ENCODE measurements around the gene SOWAHA. TPM values are rescaled to one million over a fixed set of nuclear protein-coding genes. Genes with fewer than 3 reads are reported as not detected.

Gene SOWAHA
- total RNA-seq, 1 donor from 2014 or later: not detected

GRCh38 chr5:132825033-132825833 is 12.1 kb downstream of the SOWAHA start:
- no peak for TF ChIP-seq CTCF (IDR thresholded peaks at IDR 0.05; ENCODE audit: unreplicated experiment)
- Mint-ChIP-seq H3K27ac (ENCODE audit: unreplicated experiment) (no peak overlapping the region), H3K9me3 (ENCODE audit: unreplicated experiment) (no peaks in the 10 kb centered on the region), H3K36me3 (ENCODE audit: low read depth, unreplicated experiment) (peaks cover 5% of the 10 kb centered on the region), H3K27me3 (ENCODE audit: unreplicated experiment) (peaks cover 17% of the 10 kb centered on the region), H3K4me3 (ENCODE audit: unreplicated experiment) (no peak overlapping the region), H3K4me1 (ENCODE audit: unreplicated experiment) (peaks cover 13% of the 10 kb centered on the region)
- no peak for DNase-seq (ENCODE audit: low spot score)

GRCh38 chr5:132825834-132826391 is 12.8 kb downstream of the SOWAHA start:
- no peak for DNase-seq (ENCODE audit: low spot score)
- Mint-ChIP-seq H3K27ac (ENCODE audit: unreplicated experiment) (no peak overlapping the region), H3K27me3 (ENCODE audit: unreplicated experiment) (peaks cover 17% of the 10 kb centered on the region), H3K4me3 (ENCODE audit: unreplicated experiment) (no peak overlapping the region), H3K9me3 (ENCODE audit: unreplicated experiment) (no peaks in the 10 kb centered on the region), H3K4me1 (ENCODE audit: unreplicated experiment) (peaks cover 13% of the 10 kb centered on the region), H3K36me3 (ENCODE audit: low read depth, unreplicated experiment) (peaks cover 5% of the 10 kb centered on the region)
- TF ChIP-seq CTCF (IDR thresholded peaks at IDR 0.05; ENCODE audit: unreplicated experiment): no peak

- peaks cover 19% of the 10 kb centered on the region for H3K27me3 Mint-ChIP-seq (ENCODE audit: unreplicated experiment)
- H3K36me3 Mint-ChIP-seq (ENCODE audit: low read depth, unreplicated experiment): peaks cover 5% of the 10 kb centered on the region
- TF ChIP-seq CTCF (IDR thresholded peaks at IDR 0.05; ENCODE audit: unreplicated experiment): no peak
- H3K9me3 Mint-ChIP-seq (ENCODE audit: unreplicated experiment): no peaks in the 10 kb centered on the region
- H3K4me1 Mint-ChIP-seq (ENCODE audit: unreplicated experiment): peaks cover 19% of the 10 kb centered on the region
- no peak overlapping the region for H3K27ac Mint-ChIP-seq (ENCODE audit: unreplicated experiment)
- peak overlapping the region; percentile 51 for H3K4me3 Mint-ChIP-seq (ENCODE audit: unreplicated experiment)
- no peak for DNase-seq (ENCODE audit: low spot score)
Measured at GRCh38 chr5:132826424-132827082, 13.5 kb downstream of the SOWAHA start.

- TF ChIP-seq CTCF (IDR thresholded peaks at IDR 0.05; ENCODE audit: unreplicated experiment): no peak
- H3K4me1 Mint-ChIP-seq (ENCODE audit: unreplicated experiment): peaks cover 19% of the 10 kb centered on the region
- peaks cover 5% of the 10 kb centered on the region for H3K36me3 Mint-ChIP-seq (ENCODE audit: low read depth, unreplicated experiment)
- H3K4me3 Mint-ChIP-seq (ENCODE audit: unreplicated experiment): no peak overlapping the region
- H3K27ac Mint-ChIP-seq (ENCODE audit: unreplicated experiment): no peak overlapping the region
- H3K9me3 Mint-ChIP-seq (ENCODE audit: unreplicated experiment): no peaks in the 10 kb centered on the region
- H3K27me3 Mint-ChIP-seq (ENCODE audit: unreplicated experiment): peaks cover 16% of the 10 kb centered on the region
- no peak for DNase-seq (ENCODE audit: low spot score)
Measured at GRCh38 chr5:132827943-132828673, 15.0 kb downstream of the SOWAHA start.
